ENCODE results near the gene FUT2.

DNA sequence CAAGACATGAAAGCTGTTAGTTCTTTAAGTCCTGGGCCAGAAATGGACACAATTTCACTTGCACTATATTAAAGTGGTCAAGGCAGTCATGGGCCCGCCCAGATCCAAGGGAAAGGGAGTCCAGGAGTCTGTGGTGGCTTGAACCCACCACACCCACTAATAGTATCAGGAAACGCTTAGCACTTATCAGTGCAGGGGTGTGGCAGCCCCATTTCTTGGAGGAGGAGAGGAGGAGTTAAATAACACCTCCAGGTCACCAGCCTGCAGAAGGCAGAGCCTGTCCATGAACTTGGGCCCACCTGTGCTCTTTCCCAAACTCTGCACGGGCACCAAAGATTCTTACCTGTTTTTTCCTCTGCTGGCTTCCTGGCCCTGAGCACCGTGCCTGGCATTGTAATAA, 17.6 kb upstream of the FUT2 start:
- TF ChIP-seq POLR2AphosphoS5 (IDR thresholded peaks at IDR 0.05): no peak
- TF ChIP-seq, protein P1, sequence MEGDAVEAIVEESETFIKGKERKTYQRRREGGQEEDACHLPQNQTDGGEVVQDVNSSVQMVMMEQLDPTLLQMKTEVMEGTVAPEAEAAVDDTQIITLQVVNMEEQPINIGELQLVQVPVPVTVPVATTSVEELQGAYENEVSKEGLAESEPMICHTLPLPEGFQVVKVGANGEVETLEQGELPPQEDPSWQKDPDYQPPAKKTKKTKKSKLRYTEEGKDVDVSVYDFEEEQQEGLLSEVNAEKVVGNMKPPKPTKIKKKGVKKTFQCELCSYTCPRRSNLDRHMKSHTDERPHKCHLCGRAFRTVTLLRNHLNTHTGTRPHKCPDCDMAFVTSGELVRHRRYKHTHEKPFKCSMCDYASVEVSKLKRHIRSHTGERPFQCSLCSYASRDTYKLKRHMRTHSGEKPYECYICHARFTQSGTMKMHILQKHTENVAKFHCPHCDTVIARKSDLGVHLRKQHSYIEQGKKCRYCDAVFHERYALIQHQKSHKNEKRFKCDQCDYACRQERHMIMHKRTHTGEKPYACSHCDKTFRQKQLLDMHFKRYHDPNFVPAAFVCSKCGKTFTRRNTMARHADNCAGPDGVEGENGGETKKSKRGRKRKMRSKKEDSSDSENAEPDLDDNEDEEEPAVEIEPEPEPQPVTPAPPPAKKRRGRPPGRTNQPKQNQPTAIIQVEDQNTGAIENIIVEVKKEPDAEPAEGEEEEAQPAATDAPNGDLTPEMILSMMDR (IDR thresholded peaks at IDR 0.05): no peak
- no peak for TF ChIP-seq EP300 (IDR thresholded peaks at IDR 0.05)

Data from esophagus muscularis mucosa (tissue), 4 donors.